Upper lobe of right lung (tissue), 1 donor: ENCODE results near the gene ZFHX3. TPM values are rescaled to one million over a fixed set of nuclear protein-coding genes. Genes with fewer than 3 reads are reported as not detected.

Experiments used
- ATAC-seq: fragments of 200-7000 bp; cut with Tn5 transposase; one replicate; pipeline ENCODE4 v1.9.1; 2020; ENCODE audit warnings: mild to moderate bottlenecking, moderate library complexity
- DNase-seq: peaks from one replicate; pipeline ENCODE4 v3.0.0-alpha.2; 2020
- H3K27ac ChIP-seq: fragments of 200-600 bp; one replicate; pipeline ENCODE4 v1.8.0; 2022
- H3K27me3 ChIP-seq: fragments of 200-600 bp; one replicate; pipeline ENCODE4 v1.8.0; 2022; ENCODE audit warnings: mild to moderate bottlenecking
- H3K36me3 ChIP-seq: fragments of 200-600 bp; one replicate; pipeline ENCODE4 v1.8.0; 2022
- H3K4me1 ChIP-seq: fragments of 200-600 bp; one replicate; pipeline ENCODE4 v1.8.0; 2022
- H3K4me3 ChIP-seq: fragments of 200-600 bp; one replicate; pipeline ENCODE4 v1.8.0; 2022; ENCODE audit warnings: mild to moderate bottlenecking
- H3K9me3 ChIP-seq: fragments of 200-600 bp; one replicate; pipeline ENCODE4 v1.8.0; 2022
- CTCF ChIP-seq: fragments of 200-600 bp; IDR thresholded peaks from one replicate; pipeline ENCODE4 v1.8.0; 2022; ENCODE audit warnings: antibody characterized with exemption
- intact Hi-C: fragments of 100-400 bp; cut with DNase I; formaldehyde crosslinking; loops from one replicate; pipeline ENCODE4 v1.11.0; 2022
- total RNA-seq: library from RNA; stranded (reverse); fragmentation: NEBNext Ultra II Directional; extraction: Animal tissue kit (Norgen Biotek cat#: 25700); gene quantifications from one replicate; pipeline ENCODE4 v1.2.1, GENCODE V29; 2021
- donor health status: DM: no; HTN: yes; CAD: no; lungs with severe emphysema.

ZFHX3 gene
- total RNA-seq, 1 donor from 2014 or later: 29.0 TPM

GRCh38 chr16:72783716-72784318 is 264.1 kb downstream of the ZFHX3 start:
- no peak for TF ChIP-seq CTCF
- intact Hi-C loops: no loop called here
- no peak overlapping the region for H3K27ac ChIP-seq

GRCh38 chr16:72769876-72770275 is 278.1 kb downstream of the ZFHX3 start:
- no peaks in the 10 kb centered on the region for H3K27me3 ChIP-seq
- intact Hi-C loops: no loop called here
- H3K4me1 ChIP-seq: no peaks in the 10 kb centered on the region
- H3K4me3 ChIP-seq: no peak overlapping the region
- ATAC-seq: no peak
- TF ChIP-seq CTCF: no peak
- H3K9me3 ChIP-seq: no peaks in the 10 kb centered on the region
- DNase-seq: no peak
- no peaks in the 10 kb centered on the region for H3K36me3 ChIP-seq
- H3K27ac ChIP-seq: no peak overlapping the region

More at GRCh38 chr16:72783716-72784318, 264.1 kb downstream of the ZFHX3 start:
- no peak for ATAC-seq
- no peak overlapping the region for H3K4me3 ChIP-seq
- DNase-seq: no peak
- H3K9me3 ChIP-seq: no peaks in the 10 kb centered on the region
- H3K27me3 ChIP-seq: no peaks in the 10 kb centered on the region
- H3K36me3 ChIP-seq: no peaks in the 10 kb centered on the region
- peaks cover 18% of the 10 kb centered on the region for H3K4me1 ChIP-seq

- Histone ChIP-seq H3K36me3 (no peaks in the 10 kb centered on the region), H3K4me1 (no peaks in the 10 kb centered on the region), H3K9me3 (no peaks in the 10 kb centered on the region), H3K4me3 (no peak overlapping the region), H3K27ac (no peak overlapping the region), H3K27me3 (no peaks in the 10 kb centered on the region)
- no peak for DNase-seq
- ATAC-seq: no peak
- intact Hi-C loops: no loop called here
- TF ChIP-seq CTCF: no peak
Observed at GRCh38 chr16:72768591-72768990, 279.3 kb downstream of the ZFHX3 start.

GRCh38 chr16:72766506-72766905 is 281.4 kb downstream of the ZFHX3 start:
- ATAC-seq: no peak
- no peak overlapping the region for H3K27ac ChIP-seq
- no peaks in the 10 kb centered on the region for H3K36me3 ChIP-seq
- H3K9me3 ChIP-seq: no peaks in the 10 kb centered on the region
- no peaks in the 10 kb centered on the region for H3K4me1 ChIP-seq
- no peak overlapping the region for H3K4me3 ChIP-seq
- TF ChIP-seq CTCF: no peak
- DNase-seq: no peak
- intact Hi-C loops: no loop called here
- H3K27me3 ChIP-seq: no peaks in the 10 kb centered on the region

- intact Hi-C loops: no loop called here
- no peak for TF ChIP-seq CTCF
Observed at GRCh38 chr16:72764015-72764654, 283.8 kb downstream of the ZFHX3 start.

More at GRCh38 chr16:72764015-72764654, 283.8 kb downstream of the ZFHX3 start:
- DNase-seq: no peak
- ATAC-seq: no peak
- H3K27me3 ChIP-seq: no peaks in the 10 kb centered on the region
- H3K4me3 ChIP-seq: no peak overlapping the region
- no peaks in the 10 kb centered on the region for H3K9me3 ChIP-seq
- no peaks in the 10 kb centered on the region for H3K36me3 ChIP-seq
- H3K4me1 ChIP-seq: no peaks in the 10 kb centered on the region
- H3K27ac ChIP-seq: no peak overlapping the region
